Suprapubic skin (tissue), 4 donors: ENCODE results near the gene MRPS18A.

Source experiments
- CTCF ChIP-seq, 2 donors: fragments of 200-600 bp in 1 of 2; fragments of 450-650 bp in 1 of 2; sonication (generic) in 1 of 2; IDR thresholded peaks; one replicate each; pipeline ENCODE4 v1.5.1; 2016 to 2019; ENCODE audit warnings: antibody characterized with exemption in 2 of 2, mild to moderate bottlenecking in 1 of 2, moderate library complexity in 1 of 2
- POLR2A ChIP-seq, 2 donors: fragments of 450-650 bp; IDR thresholded peaks; one replicate each; pipeline ENCODE4 v1.6.1; 2017; ENCODE audit warnings: antibody characterized with exemption in 2 of 2, mild to moderate bottlenecking in 2 of 2, moderate library complexity in 2 of 2
- POLR2AphosphoS5 ChIP-seq, 3 donors: sonication (generic); formaldehyde crosslinking; IDR thresholded peaks; one replicate each; pipeline ENCODE4 v1.6.1; 2017; ENCODE audit warnings: antibody characterized with exemption in 3 of 3

- no peak for TF ChIP-seq CTCF (IDR thresholded peaks at IDR 0.05)
- TF ChIP-seq POLR2AphosphoS5 (IDR thresholded peaks at IDR 0.05) = no peak
- no peak for TF ChIP-seq POLR2A (IDR thresholded peaks at IDR 0.05)
These were observed 39.3 kb downstream of the MRPS18A start for GRCh38 chr6:43648248-43648647.
